GM21576 (cell line): ENCODE data around the gene GATA2.

Experiments
- ATAC-seq: cut with Tn5 transposase; IDR thresholded peaks from one replicate; pipeline ENCODE4 v1.9.1; 2021; ENCODE audit warnings: mild to moderate bottlenecking, moderate library complexity; ENCODE audit not compliant: unreplicated experiment

Gene GATA2

DNA sequence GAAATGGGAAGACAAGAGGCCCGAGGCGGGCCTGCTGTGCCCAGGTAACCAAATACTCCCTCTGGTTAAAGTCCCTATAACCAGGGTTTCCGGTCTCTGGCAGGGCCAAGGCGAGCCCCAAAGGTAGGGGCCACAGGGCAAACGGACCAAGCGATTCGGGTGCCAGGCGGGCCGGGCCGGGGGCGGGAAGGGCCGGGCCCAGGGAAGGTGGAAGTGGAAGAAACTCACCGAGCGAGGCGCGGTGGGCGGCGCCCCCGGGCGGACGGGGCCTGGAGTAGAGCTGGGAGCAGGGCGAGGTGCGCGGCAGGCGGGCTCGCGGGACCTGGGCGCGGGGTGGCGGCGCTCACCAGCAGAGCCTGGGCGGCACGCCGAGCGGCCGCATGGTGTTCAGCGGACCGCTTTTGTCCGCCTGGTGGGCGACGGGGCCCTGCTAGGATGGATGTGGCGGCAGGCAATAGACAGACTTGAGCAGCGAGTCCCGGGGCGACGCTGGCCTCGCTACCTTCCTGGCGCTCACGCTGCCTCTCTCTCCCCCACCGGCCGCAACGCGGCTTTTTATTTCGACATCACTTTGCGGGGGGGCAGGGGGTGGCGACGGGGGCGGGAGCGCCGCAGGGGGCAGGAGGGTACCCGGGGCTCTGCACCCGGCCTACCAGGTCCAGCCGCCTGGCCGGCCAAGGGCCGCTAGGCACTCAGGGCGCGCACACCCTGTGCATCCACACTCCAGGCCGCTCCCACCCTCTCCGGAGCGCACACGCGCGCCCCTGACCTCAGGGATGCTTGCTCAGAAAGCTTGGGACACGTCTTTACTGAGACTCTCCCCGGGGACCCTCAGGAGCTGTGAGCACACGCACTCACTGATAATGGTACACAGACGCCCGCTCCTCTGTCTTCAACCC, at the start of gene GATA2:
GATA2 (minus strand) TSS at position 531 of the 899 bp plus-strand sequence. CDS start 6,170 bp downstream, outside the sequence.
- ATAC-seq: no peak

- no peak for ATAC-seq
These were observed 48.2 kb upstream of the GATA2 start for GRCh38 chr3:128541246-128541645.

DNA sequence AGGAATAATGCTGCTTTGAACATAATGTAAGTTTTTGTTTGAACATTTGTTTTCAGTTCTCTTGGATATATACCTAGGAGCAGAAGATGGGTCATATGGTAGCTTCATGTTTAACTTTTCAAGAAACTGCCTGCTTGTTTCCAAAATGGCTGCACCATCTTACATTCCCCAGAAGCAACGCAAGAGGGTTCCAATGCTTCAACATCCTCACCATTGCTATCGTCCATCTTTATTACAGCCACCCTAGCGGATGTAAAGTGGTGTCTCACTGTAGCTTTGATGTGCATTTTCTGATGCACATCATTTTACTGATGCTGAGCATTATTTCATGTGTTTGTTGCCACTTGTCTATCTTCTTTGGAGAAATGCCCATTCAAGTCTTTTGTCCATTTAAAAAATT, 46.4 kb upstream of the GATA2 start:
- ATAC-seq: no peak

- ATAC-seq: no peak
These were observed 44.2 kb upstream of the GATA2 start for GRCh38 chr3:128537091-128537703.

GRCh38 chr3:128532012-128532983, 39.3 kb upstream of the GATA2 start:
- ATAC-seq: no peak

DNA sequence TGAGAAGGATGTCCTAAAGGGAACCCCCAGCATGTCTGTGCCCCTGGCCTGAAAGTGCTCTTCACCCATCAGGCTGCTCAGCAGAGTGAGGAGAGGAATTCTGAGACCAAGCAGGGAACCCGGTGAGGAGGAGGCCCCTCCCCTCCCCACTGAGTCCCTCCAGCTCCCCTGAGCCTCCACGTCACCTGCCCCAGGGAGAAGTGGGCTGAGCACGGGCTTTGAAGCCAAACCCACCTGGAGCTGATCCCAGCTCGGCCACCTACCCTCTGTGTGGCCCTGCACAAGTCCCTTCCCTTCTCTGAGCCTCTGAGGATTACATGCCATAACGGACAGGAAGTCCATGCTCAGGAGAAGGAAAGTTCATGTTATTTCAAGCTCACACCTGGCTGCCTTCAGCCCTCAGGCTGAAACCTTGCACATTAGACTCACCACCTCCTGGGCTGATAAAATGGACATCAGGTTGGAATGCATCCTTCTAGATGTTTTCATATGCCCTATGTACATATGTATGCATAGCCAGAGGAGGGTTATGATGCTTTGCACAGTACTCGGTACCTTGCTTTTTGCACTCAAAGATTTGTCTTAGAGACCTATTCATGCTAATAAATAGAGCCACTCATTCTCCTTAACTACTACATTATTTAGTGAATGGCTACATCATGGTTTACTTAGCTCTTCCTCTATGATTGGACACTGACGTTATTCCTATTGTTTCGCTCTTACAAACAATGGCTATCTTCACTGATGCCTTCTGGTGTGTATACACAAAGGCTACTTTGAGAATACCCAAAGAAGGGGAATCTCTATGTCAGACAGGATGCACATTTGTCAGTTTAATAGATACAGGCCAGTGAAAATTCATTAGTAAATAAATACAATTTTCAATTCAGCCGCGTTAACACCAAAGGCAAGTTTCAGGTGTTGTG, 31.6 kb upstream of the GATA2 start:
- ATAC-seq: no peak

DNA sequence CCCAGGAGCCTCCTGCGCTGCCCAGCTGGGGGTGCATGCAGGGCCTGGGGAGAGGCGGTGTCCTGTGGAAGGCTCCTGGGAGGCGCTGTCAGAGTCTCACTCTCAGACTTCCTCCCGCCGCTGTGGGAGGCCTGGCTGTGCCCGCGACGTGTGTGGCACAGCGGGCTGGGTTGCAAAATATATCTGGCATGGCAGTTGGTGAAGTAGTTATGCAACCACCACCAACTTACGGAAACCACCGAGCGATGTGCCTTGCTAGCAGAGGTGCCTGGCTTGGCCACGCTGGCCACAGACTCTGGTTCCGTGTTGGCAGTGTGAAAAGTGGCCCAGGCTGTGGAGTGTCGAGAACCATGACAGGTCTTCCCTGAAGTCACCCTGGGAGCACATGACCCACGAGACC, 30.6 kb upstream of the GATA2 start:
- ATAC-seq: no peak

DNA sequence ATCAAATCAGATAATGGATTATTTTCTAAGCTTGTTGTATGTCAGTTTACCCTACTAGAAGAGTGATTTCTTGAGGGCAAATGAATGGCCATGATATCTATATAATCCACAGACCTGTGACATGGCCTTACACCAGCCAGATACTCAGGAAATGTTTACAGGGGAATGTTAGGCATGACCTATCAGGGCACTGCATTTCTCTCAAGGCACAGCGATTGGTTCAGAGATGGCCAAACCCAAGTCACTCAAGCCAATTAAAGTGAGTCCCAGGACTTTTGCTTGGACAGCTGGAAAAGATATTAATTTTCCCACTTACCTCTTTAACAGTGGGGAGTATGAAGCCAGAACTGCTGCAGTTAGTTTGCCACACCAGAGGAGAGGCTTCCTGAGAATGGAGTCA, 28.7 kb upstream of the GATA2 start:
- no peak for ATAC-seq

- ATAC-seq: no peak
These were observed 25.8 kb upstream of the GATA2 start for GRCh38 chr3:128518587-128519490.

DNA sequence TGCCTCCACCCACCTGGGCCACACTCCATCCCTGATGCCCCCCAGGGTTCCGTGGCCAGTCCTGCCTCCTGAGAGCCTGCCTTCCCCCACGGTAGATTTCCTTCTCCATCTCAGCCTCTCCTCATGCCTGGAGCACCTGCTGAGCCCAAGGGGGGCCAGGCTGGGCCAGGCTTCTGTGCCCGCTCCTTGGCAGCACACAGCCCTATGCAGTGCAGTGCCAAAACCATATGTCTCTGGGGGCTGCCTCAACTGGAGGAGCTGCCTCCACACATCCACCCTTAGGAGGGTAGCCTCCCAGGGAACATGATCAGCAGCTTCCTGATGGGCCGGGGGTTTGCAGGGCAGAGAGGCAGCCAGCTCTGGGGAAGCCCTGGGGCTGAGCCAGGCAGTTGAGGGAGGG, 24.6 kb upstream of the GATA2 start:
- no peak for ATAC-seq

- ATAC-seq: no peak
These were observed 23.0 kb upstream of the GATA2 start for GRCh38 chr3:128515967-128516366.

DNA sequence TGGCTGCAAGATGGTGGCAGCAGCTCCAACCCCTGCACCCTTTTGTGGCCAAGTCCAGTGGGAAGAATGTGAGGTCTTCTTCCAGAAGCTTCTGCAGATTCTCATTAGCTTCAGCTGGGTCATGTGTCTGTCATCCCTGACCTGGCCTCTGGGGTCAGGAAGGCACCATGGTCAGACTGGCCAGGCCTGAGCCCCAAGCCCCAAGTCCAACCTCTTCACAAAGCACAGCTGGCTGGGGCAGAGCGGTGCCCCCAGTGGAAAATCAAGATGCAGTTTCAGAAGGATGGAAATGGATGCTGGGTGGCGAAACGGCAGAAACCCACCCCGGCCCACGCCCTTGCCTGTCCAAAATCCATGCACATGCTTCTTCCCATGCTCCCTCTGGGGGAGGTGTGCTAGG, 15.9 kb upstream of the GATA2 start:
- ATAC-seq: no peak

GRCh38 chr3:128506754-128507153, 13.8 kb upstream of the GATA2 start:
- ATAC-seq: no peak

DNA sequence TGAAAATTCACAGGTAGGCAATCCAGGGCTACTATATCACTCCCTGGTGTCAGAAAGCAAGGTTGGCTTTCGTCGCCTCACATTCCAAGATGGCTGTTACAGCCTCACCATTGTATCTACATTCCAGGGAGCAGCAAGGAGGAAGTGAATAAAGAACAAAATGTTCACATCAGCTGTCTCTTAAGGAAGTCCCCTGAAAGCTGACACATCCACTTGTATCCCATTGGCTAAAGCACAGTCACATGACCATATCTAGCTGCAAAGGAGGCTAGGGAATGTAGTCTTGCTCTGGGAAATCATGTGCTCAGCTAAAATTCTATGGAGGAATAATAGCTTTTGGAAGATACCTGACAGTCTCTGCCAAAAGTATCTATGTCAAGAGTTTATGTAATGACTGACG, 12.8 kb upstream of the GATA2 start:
- no peak for ATAC-seq

- ATAC-seq: no peak
These were observed 12.1 kb upstream of the GATA2 start for GRCh38 chr3:128504963-128505730.

GRCh38 chr3:128504533-128504915, 11.5 kb upstream of the GATA2 start:
- ATAC-seq: no peak

GRCh38 chr3:128503751-128504532, 10.9 kb upstream of the GATA2 start:
- no peak for ATAC-seq
